ENCODE results near the gene SLC6A11.
A peak's percentile ranks its signal among the peaks of the same experiment; 100 is the strongest.

The SLC6A11 gene

DNA sequence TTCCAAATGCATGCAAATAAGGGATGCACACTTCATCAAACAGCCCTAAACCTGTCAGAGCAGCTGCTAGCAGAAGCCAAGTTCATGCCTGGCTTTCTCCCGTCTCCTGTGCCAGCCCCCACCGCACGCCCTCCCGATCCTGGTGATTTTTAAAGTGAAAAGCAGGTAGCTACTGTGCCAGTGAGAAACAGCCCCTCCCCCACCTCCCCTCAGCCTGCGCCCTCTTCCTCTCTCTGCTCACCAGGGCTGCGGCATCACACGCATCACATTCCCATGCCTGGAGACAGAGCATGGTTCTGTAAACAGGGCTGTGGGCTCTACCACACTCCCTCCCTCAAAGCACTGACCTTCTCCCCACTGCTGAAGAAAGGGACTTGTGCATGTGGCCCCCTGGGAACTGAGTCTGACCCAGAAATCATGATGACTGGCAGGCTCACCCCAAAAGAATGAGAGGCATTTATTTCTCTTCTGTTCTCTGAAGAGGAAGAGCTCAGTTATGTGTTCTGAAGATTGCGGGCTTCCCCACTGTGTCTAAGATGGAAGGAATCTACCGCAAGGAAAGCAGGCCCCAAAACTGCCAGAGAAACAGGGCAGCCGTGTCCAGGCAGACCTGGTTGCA is 162.0 kb downstream of the SLC6A11 start:
- Histone ChIP-seq H3K27ac (ENCODE audit: low read length, poor library complexity, severe bottlenecking) (peak overlapping the region; percentile 63), H2BK12ac (ENCODE audit: low read length in 2 of 2) (no peak overlapping the region), H2BK120ac (ENCODE audit: low read depth, low read length) (no peak overlapping the region), H3K4ac (ENCODE audit: low read depth in 1 of 2, low read length in 2 of 2) (no peak overlapping the region), H3K18ac (ENCODE audit: low read depth in 1 of 2, low read length in 2 of 2) (no peak overlapping the region), H3K4me1 (ENCODE audit: control insufficient read depth, insufficient read depth, low read depth, low read length) (peaks cover 10% of the 10 kb centered on the region), H3K79me1 (replicated peaks; ENCODE audit: low read length, poor library complexity, severe bottlenecking) (no peaks in the 10 kb centered on the region), H4K91ac (ENCODE audit: low read length) (no peak overlapping the region), H3K36me3 (ENCODE audit: control insufficient read depth in 1 of 2, insufficient read depth in 2 of 2, low read depth in 1 of 2, low read length in 2 of 2) (no peaks in the 10 kb centered on the region), H4K8ac (ENCODE audit: low read length) (no peak overlapping the region), H3K27me3 (ENCODE audit: control insufficient read depth in 1 of 2, insufficient read depth in 1 of 2, low read length in 2 of 2) (peaks cover 35 to 62% of the 10 kb centered on the region in 2 experiments), H3K4me2 (ENCODE audit: low read length, poor library complexity, severe bottlenecking) (peak overlapping the region; percentile 27), H2AFZ (ENCODE audit: low read depth, low read length) (no peak overlapping the region), H2AK5ac (ENCODE audit: low read length, severe bottlenecking) (no peak overlapping the region), H3K9me3 (ENCODE audit: control insufficient read depth, low read length) (no peaks in the 10 kb centered on the region), H2BK5ac (ENCODE audit: low read depth, low read length, poor library complexity, severe bottlenecking) (no peak overlapping the region), H3K14ac (ENCODE audit: low read length in 2 of 2) (no peak overlapping the region), H3K4me3 (ENCODE audit: insufficient read depth in 1 of 2, low read depth in 1 of 2, low read length in 2 of 2) (no peak overlapping the region), H3K23ac (ENCODE audit: low read length in 2 of 2) (no peak overlapping the region), H2BK15ac (ENCODE audit: low read depth, poor library complexity, severe bottlenecking) (no peak overlapping the region), H3K9ac (ENCODE audit: low read length) (no peak overlapping the region)
- no peak for DNase-seq
- WGBS, result 58% methylated on average over 10 of the region's 10 CpGs

DNA sequence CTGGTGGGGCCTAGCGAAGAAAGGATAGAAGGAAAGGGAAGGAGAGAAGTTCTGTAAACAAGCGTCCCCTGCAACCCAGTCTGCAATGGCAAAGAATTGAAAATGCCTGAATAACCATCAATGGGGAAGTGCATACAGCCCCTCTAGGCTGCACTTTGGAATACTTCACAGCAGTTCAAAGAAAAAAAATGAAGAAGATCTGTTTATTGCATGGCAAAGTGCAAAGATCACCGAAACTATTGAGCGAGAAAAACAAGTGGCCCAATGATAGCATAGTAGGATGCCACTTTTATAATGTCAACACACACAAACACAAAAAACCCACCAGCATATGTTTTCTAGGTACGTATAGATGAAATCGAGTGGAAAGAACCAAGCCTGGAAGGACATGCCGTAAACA is 162.9 kb downstream of the SLC6A11 start:
- H3K4ac ChIP-seq (ENCODE audit: low read depth in 1 of 2, low read length in 2 of 2), result no peak overlapping the region
- no peak overlapping the region for H2AFZ ChIP-seq (ENCODE audit: low read depth, low read length)
- no peak overlapping the region for H3K23ac ChIP-seq (ENCODE audit: low read length in 2 of 2)
- H3K14ac ChIP-seq (ENCODE audit: low read length in 2 of 2), result no peak overlapping the region
- H3K9me3 ChIP-seq (ENCODE audit: control insufficient read depth, low read length), result no peaks in the 10 kb centered on the region
- no peak overlapping the region for H2AK5ac ChIP-seq (ENCODE audit: low read length, severe bottlenecking)
- no peak overlapping the region for H4K8ac ChIP-seq (ENCODE audit: low read length)
- peaks cover 25 to 53% of the 10 kb centered on the region in 2 experiments for H3K27me3 ChIP-seq (ENCODE audit: control insufficient read depth in 1 of 2, insufficient read depth in 1 of 2, low read length in 2 of 2)
- whole genome bisulfite sequencing, result 96% methylated on average over 7 of the region's 7 CpGs
- H3K4me3 ChIP-seq (ENCODE audit: insufficient read depth in 1 of 2, low read depth in 1 of 2, low read length in 2 of 2), result no peak overlapping the region
- no peaks in the 10 kb centered on the region for H3K79me1 ChIP-seq (replicated peaks; ENCODE audit: low read length, poor library complexity, severe bottlenecking)
- H2BK12ac ChIP-seq (ENCODE audit: low read length in 2 of 2), result no peak overlapping the region
- H2BK120ac ChIP-seq (ENCODE audit: low read depth, low read length), result no peak overlapping the region
- H3K4me1 ChIP-seq (ENCODE audit: control insufficient read depth, insufficient read depth, low read depth, low read length), result peaks cover 10% of the 10 kb centered on the region
- no peak overlapping the region for H3K9ac ChIP-seq (ENCODE audit: low read length)
- H3K18ac ChIP-seq (ENCODE audit: low read depth in 1 of 2, low read length in 2 of 2), result no peak overlapping the region
- H3K27ac ChIP-seq (ENCODE audit: low read length, poor library complexity, severe bottlenecking), result peak overlapping the region; percentile 63
- H3K36me3 ChIP-seq (ENCODE audit: control insufficient read depth in 1 of 2, insufficient read depth in 2 of 2, low read depth in 1 of 2, low read length in 2 of 2), result no peaks in the 10 kb centered on the region
- no peak overlapping the region for H2BK15ac ChIP-seq (ENCODE audit: low read depth, poor library complexity, severe bottlenecking)
- H4K91ac ChIP-seq (ENCODE audit: low read length), result no peak overlapping the region
- DNase-seq, result no peak
- H2BK5ac ChIP-seq (ENCODE audit: low read depth, low read length, poor library complexity, severe bottlenecking), result no peak overlapping the region
- no peak overlapping the region for H3K4me2 ChIP-seq (ENCODE audit: low read length, poor library complexity, severe bottlenecking)

DNA sequence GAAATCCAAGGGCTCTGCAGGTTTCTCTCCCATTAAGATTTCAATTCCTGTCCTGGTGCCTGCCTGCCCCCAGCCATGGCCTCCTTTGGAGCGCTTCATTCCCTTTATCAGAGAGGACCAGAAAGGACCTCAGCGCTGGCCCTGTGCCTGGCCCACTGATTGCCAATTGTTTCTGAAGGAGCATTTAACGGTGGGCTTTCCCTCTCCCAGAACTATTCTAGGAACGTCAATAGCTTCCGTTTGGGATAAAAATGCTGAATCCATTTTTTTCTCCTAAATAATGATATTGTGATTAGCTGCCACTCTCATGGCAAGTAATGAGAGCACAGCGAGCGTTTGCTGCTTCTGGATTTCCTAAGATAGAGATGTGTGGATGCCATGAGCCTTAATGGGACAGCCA is 164.3 kb downstream of the SLC6A11 start:
- H3K79me1 ChIP-seq (replicated peaks; ENCODE audit: low read length, poor library complexity, severe bottlenecking), result no peaks in the 10 kb centered on the region
- no peak overlapping the region for H2AK5ac ChIP-seq (ENCODE audit: low read length, severe bottlenecking)
- H3K36me3 ChIP-seq (ENCODE audit: control insufficient read depth in 1 of 2, insufficient read depth in 2 of 2, low read depth in 1 of 2, low read length in 2 of 2), result no peaks in the 10 kb centered on the region
- no peak overlapping the region for H4K8ac ChIP-seq (ENCODE audit: low read length)
- H3K14ac ChIP-seq (ENCODE audit: low read length in 2 of 2), result no peak overlapping the region
- peaks cover 10% of the 10 kb centered on the region for H3K4me1 ChIP-seq (ENCODE audit: control insufficient read depth, insufficient read depth, low read depth, low read length)
- H3K4me2 ChIP-seq (ENCODE audit: low read length, poor library complexity, severe bottlenecking), result no peak overlapping the region
- H3K4ac ChIP-seq (ENCODE audit: low read depth in 1 of 2, low read length in 2 of 2), result no peak overlapping the region
- peaks cover 17 to 50% of the 10 kb centered on the region in 2 experiments for H3K27me3 ChIP-seq (ENCODE audit: control insufficient read depth in 1 of 2, insufficient read depth in 1 of 2, low read length in 2 of 2)
- H3K9me3 ChIP-seq (ENCODE audit: control insufficient read depth, low read length), result no peaks in the 10 kb centered on the region
- no peak overlapping the region for H2BK120ac ChIP-seq (ENCODE audit: low read depth, low read length)
- DNase-seq, result no peak
- no peak overlapping the region for H3K18ac ChIP-seq (ENCODE audit: low read depth in 1 of 2, low read length in 2 of 2)
- H2BK15ac ChIP-seq (ENCODE audit: low read depth, poor library complexity, severe bottlenecking), result no peak overlapping the region
- no peak overlapping the region for H2BK12ac ChIP-seq (ENCODE audit: low read length in 2 of 2)
- no peak overlapping the region for H2BK5ac ChIP-seq (ENCODE audit: low read depth, low read length, poor library complexity, severe bottlenecking)
- no peak overlapping the region for H3K4me3 ChIP-seq (ENCODE audit: insufficient read depth in 1 of 2, low read depth in 1 of 2, low read length in 2 of 2)
- H3K9ac ChIP-seq (ENCODE audit: low read length), result no peak overlapping the region
- WGBS, result 70% methylated on average over 5 of the region's 7 CpGs
- H4K91ac ChIP-seq (ENCODE audit: low read length), result no peak overlapping the region
- no peak overlapping the region for H3K23ac ChIP-seq (ENCODE audit: low read length in 2 of 2)
- H3K27ac ChIP-seq (ENCODE audit: low read length, poor library complexity, severe bottlenecking), result no peak overlapping the region
- H2AFZ ChIP-seq (ENCODE audit: low read depth, low read length), result no peak overlapping the region

DNA sequence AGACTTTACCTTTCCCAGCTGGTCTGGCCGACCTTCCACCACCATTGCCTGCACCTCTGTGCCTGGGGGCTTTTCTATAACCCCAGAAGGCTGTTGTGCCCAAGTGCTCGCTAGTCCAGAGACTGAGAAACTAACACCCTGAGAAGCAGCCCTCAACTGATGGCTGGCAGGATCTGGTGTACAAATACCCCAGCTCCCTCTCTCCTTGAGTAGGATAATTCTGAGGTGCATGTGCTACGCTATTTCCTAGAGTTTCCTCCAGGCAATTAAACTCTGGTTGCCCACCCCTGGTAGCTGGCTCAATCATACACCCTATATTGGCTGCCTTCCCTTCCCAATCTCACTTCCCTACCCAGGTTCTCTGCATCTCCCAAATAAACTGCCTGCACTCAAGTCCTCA is 165.0 kb downstream of the SLC6A11 start:
- H3K79me1 ChIP-seq (replicated peaks; ENCODE audit: low read length, poor library complexity, severe bottlenecking), result no peaks in the 10 kb centered on the region
- H2BK120ac ChIP-seq (ENCODE audit: low read depth, low read length), result no peak overlapping the region
- no peak overlapping the region for H4K91ac ChIP-seq (ENCODE audit: low read length)
- H3K27me3 ChIP-seq (ENCODE audit: control insufficient read depth in 1 of 2, insufficient read depth in 1 of 2, low read length in 2 of 2), result peaks cover 24 to 48% of the 10 kb centered on the region in 2 experiments
- no peak overlapping the region for H3K4me3 ChIP-seq (ENCODE audit: insufficient read depth in 1 of 2, low read depth in 1 of 2, low read length in 2 of 2)
- H3K4me2 ChIP-seq (ENCODE audit: low read length, poor library complexity, severe bottlenecking), result no peak overlapping the region
- H3K4me1 ChIP-seq (ENCODE audit: control insufficient read depth, insufficient read depth, low read depth, low read length), result peaks cover 10% of the 10 kb centered on the region
- no peak overlapping the region for H3K27ac ChIP-seq (ENCODE audit: low read length, poor library complexity, severe bottlenecking)
- no peak overlapping the region for H3K4ac ChIP-seq (ENCODE audit: low read depth in 1 of 2, low read length in 2 of 2)
- H3K36me3 ChIP-seq (ENCODE audit: control insufficient read depth in 1 of 2, insufficient read depth in 2 of 2, low read depth in 1 of 2, low read length in 2 of 2), result no peaks in the 10 kb centered on the region
- H4K8ac ChIP-seq (ENCODE audit: low read length), result no peak overlapping the region
- no peak for DNase-seq
- no peak overlapping the region for H3K14ac ChIP-seq (ENCODE audit: low read length in 2 of 2)
- 64% methylated on average over 3 of the region's 3 CpGs for whole genome bisulfite sequencing
- no peak overlapping the region for H2BK5ac ChIP-seq (ENCODE audit: low read depth, low read length, poor library complexity, severe bottlenecking)
- H3K23ac ChIP-seq (ENCODE audit: low read length in 2 of 2), result no peak overlapping the region
- no peak overlapping the region for H2BK12ac ChIP-seq (ENCODE audit: low read length in 2 of 2)
- H3K9me3 ChIP-seq (ENCODE audit: control insufficient read depth, low read length), result no peaks in the 10 kb centered on the region
- no peak overlapping the region for H3K9ac ChIP-seq (ENCODE audit: low read length)
- no peak overlapping the region for H2AK5ac ChIP-seq (ENCODE audit: low read length, severe bottlenecking)
- H2BK15ac ChIP-seq (ENCODE audit: low read depth, poor library complexity, severe bottlenecking), result no peak overlapping the region
- H2AFZ ChIP-seq (ENCODE audit: low read depth, low read length), result no peak overlapping the region
- no peak overlapping the region for H3K18ac ChIP-seq (ENCODE audit: low read depth in 1 of 2, low read length in 2 of 2)
